Suppressor macrophage treated with lipopolysaccharide for 1 hour (primary cell): ENCODE data around the gene FRAT1.

Experiments
- DNase-seq, 3 donors: peaks; one replicate each; pipeline ENCODE4 v3.0.0-alpha.2; 2020 to 2022

FRAT1 gene

GRCh38 chr10:97311111-97311626 is 7.9 kb upstream of the FRAT1 start:
- DNase-seq = peak in 1 of 3 donors; percentile 22

- no peak for DNase-seq
These were observed 6.2 kb upstream of the FRAT1 start for GRCh38 chr10:97312897-97313296.

DNA sequence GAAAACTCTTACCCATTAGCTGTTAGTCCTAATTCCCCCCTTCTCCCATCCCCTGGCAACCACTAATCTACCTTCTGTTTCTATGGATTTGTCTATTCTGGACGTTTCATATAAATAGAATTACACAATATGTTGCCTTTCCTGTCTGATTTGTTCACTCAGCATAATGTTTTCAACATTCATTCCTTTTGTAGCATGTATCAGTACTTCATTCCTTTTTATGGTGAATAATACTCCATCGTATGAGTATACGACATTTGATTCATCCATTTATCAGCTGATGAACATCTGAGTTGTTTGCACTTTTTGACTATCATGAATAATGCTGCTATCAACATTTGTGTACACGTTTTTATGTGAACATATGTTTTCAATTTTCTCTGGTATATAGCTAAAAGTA is 4.4 kb upstream of the FRAT1 start:
- DNase-seq = peak in 2 of 3 donors; percentile 35

DNA sequence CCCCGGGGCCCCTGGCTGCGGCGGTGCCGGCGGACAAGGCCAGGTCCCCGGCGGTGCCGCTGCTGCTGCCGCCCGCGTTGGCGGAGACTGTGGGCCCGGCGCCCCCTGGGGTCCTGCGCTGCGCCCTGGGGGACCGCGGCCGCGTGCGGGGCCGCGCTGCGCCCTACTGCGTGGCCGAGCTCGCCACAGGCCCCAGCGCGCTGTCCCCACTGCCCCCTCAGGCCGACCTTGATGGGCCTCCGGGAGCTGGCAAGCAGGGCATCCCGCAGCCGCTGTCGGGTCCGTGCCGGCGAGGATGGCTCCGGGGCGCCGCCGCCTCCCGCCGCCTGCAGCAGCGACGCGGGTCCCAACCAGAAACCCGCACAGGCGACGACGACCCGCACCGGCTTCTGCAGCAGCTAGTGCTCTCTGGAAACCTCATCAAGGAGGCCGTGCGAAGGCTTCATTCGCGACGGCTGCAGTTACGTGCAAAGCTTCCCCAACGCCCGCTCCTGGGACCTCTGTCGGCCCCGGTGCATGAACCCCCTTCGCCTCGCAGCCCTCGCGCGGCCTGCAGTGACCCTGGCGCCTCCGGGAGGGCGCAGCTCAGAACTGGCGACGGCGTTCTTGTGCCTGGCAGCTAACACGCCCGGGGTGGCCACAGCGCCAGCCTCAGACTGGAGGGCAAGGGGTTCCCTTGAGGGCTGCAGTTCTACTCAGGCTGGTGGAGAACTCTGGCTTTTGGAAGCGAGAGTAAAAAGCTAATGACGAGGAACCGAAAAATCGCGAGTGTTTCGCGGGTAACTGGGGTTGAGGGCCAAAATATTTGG is 804 bp downstream of the FRAT1 start:
- DNase-seq = peak; percentile 61 to 80 (median 70)

- DNase-seq = no peak
These were observed 1.5 kb downstream of the FRAT1 start for GRCh38 chr10:97320480-97321031.

DNA sequence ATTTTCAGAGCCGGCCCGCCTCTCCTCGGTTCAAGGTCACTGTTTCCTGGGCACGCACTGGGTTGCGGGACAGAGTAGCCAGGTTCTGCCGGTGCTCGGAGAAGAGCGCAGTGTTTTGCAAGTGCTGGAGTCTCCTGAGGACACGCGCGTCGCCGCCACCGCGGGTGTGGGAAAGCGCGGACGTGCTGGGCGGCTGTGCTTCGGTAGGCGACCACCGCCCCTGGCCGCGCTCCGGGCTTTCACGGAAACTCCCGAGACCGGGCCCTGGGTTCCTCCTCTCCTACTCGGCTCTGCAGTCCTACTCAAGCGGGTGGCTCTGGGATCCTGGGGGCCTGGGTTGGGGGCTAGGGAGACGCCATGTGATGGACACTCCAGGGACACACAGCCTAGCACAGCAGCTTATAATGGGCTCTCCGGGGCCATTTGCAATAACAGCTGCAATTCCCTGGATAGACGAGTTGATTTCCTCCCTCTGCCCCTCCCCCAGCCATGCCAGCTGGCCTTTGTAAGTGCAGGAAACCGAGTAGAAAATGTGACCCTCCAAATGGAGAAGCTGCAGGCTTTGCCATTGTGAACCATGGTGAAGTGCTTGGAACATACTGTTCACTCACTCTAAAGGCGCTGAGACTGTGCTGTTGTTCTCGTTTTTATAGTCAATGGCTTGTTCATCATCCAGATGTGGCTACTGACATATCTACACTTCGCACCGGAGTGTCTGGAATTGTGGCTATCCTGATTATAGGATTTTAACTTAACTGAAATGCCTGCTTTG is 2.1 kb downstream of the FRAT1 start:
- peak; percentile 65 to 73 (median 66) for DNase-seq

- no peak for DNase-seq
These were observed 2.7 kb downstream of the FRAT1 start for GRCh38 chr10:97321804-97322190.

- peak; percentile 53 to 85 (median 70) for DNase-seq
These were observed 4.4 kb downstream of the FRAT1 start for GRCh38 chr10:97323501-97323900.

DNA sequence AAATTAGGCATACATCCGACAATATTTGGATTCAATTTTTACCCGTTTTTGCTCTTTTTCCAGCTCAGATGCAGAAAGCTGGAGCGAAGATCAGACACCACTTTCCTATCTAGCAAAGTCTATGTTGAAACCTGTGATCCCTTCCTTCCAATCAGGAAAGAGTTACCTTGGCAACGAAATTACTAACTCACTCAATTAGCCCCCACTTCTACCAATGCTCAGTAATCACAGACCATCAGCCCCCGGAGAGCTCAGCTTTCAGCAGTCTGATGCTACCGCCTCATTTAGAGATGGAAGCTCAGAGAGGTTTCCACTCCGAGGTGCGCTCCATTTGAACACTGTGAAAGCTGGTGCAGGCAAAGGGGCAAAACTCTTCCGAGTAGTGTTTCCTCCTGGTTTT is 6.7 kb downstream of the FRAT1 start:
- no peak for DNase-seq

GRCh38 chr10:97327348-97328294 is 8.6 kb downstream of the FRAT1 start:
- DNase-seq = no peak

DNA sequence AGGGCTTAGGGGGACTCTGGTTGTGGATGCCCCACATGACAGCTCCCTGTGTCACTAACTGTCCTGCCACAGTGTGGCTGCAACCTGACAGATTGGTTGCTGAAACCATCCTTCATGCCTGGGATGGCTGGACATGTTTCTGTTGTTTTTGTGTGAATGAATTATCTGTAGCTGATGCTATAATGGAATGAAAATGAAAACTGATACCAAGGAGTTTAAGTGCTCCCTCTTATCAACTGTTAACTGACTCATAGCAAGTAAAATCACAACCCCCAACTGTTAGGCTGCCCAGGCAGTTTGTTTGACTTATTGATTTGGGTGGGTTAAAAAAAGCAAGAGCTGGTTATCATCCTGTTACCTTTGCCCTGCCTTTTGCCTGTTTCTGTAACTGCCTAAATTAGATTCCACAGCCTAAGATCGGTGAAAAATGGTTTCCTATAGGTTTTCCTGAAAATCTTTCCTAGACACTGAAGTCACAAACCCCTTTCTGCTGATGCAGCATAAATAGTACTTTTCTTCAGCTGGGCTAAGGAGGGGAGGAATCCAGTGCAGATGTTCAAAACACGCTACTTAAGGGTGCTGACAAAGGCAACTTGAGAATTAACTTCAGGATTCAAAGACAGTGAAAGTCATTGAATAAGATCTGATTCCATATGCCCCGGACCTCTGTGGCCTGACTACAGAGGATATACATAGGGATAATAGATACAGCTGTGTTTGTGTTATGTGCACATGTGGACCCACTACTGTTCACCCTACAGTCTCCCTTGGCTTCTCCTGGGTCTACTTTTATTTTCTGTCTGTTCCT is 9.8 kb downstream of the FRAT1 start:
- DNase-seq = no peak

- DNase-seq = peak in 1 of 3 donors; percentile 31
These were observed 10.7 kb downstream of the FRAT1 start for GRCh38 chr10:97329766-97330165.

DNA sequence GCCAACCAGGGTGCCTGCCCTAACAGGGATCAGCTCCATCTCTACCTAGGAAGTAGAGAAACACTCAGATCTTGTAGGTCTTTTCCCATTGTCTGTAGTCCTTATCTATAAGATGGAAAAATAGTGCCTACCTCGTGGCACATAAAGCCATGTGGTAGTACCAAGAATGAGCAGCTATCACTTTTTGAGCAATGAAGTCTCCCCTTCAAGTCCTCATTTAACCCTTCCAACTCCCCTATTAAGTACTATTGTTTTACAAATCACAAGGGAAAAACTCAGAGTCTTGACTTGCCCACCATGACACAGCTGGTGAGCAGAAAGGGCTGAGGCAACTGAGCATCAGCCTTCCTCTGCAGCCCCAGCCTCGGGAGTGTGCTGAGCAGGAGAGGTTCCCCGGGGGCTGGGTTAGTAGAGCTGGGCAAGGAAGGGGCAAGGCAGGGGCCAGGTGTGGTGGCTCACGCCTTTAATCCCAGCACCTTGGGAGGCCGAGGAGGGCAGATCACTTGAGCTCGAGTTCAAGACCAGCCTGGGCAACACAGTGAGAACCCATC is 12.2 kb downstream of the FRAT1 start:
- no peak for DNase-seq

- DNase-seq = peak; percentile 75 to 84 (median 80)
These were observed 13.7 kb downstream of the FRAT1 start for GRCh38 chr10:97332591-97333350.

DNA sequence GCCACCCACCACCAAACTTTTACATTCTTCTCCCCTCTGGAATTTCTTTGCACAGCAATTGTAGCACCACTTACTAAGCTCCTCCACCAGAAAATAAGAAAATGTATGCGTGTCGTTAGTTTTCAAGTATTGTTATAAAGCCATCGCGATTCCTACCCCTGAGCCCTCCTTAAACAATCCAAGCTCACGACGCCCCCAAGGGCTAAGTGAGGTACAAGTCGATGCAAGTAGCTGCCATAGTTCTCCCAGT is 14.2 kb downstream of the FRAT1 start:
- DNase-seq = no peak

GRCh38 chr10:97333601-97334369 is 14.7 kb downstream of the FRAT1 start:
- peak; percentile 81 to 89 (median 85) for DNase-seq

- peak; percentile 89 to 96 (median 93) for DNase-seq
These were observed 15.5 kb downstream of the FRAT1 start, which contains the start of gene FRAT2 for GRCh38 chr10:97334370-97335175. Gene FRAT2, minus strand, starts transcription at chr10:97334729. Its CDS starts 157 bp downstream, at chr10:97334572.

DNA sequence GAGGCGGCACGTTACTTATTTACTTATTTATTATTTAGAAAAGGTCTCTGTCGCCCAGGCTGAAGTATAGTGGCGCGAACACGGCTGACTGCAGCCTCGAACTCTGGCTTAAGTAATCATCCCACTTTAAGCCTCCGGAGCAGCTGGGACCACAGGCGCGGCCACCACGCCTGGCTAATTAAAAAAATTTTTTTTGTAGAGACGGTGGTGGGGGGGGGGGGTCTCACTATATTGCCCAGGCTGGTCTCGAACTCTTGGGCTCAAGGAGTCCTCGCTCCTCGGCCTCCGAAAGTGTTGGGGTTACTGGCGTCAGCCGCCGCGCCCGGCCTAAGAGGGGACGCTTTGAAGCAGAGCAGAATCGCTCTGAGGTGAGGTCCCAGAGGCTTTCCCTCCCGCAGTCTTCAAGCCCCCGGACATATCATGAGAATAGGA is 16.1 kb downstream of the FRAT1 start:
- no peak for DNase-seq

GRCh38 chr10:97336006-97336405 is 16.9 kb downstream of the FRAT1 start:
- DNase-seq = no peak
